Ovary (tissue), 9 donors: ENCODE data around the gene MDM2. TPM values are rescaled to one million over a fixed set of nuclear protein-coding genes. Genes with fewer than 3 reads are reported as not detected.

Experiments used
- DNase-seq, 5 donors: peaks; one replicate each; pipeline ENCODE4 v3.0.0-alpha.2; 2019 to 2020
- H3K27ac ChIP-seq, 2 donors: fragments of 200-600 bp; one replicate each; pipeline versions ENCODE4 v1.5.1 to v1.8.0; 2019 to 2022
- H3K27me3 ChIP-seq: fragments of 200-600 bp; one replicate; pipeline ENCODE4 v1.8.0; 2022
- H3K36me3 ChIP-seq: fragments of 200-600 bp; sonication (generic); one replicate; pipeline ENCODE4 v1.5.1; 2019
- H3K4me1 ChIP-seq: one replicate; pipeline ENCODE4 v1.8.1; 2013; ENCODE audit warnings: mild to moderate bottlenecking, moderate library complexity; ENCODE audit not compliant: insufficient read depth
- H3K4me3 ChIP-seq: fragments of 200-600 bp; sonication (generic); one replicate; pipeline ENCODE4 v1.5.1; 2017
- H3K9me3 ChIP-seq, 2 donors: fragments of 200-600 bp in 1 of 2; sonication (generic) in 1 of 2; one replicate each; pipeline versions ENCODE4 v1.5.1 to v1.8.1; 2013 to 2019; ENCODE audit warnings: mild to moderate bottlenecking in 1 of 2, moderate library complexity in 1 of 2
- EP300 ChIP-seq: sonication (generic); formaldehyde crosslinking; IDR thresholded peaks from one replicate; pipeline ENCODE4 v1.6.1; 2017; ENCODE audit warnings: antibody characterized with exemption
- POLR2A ChIP-seq: fragments of 450-650 bp; IDR thresholded peaks from one replicate; pipeline ENCODE4 v1.6.1; 2017; ENCODE audit warnings: antibody characterized with exemption, mild to moderate bottlenecking, moderate library complexity
- WGBS, 3 donors: extraction: QIAGEN DNeasy Blood & Tissue Kit in 1 of 3; methylation state at CpG; one replicate each; pipeline versions ENCODE4 v1.1.5 to v1.1.7; 2013 to 2017; 5-methylcytosine and 5-hydroxymethylcytosine counted together
- intact Hi-C, 4 donors: fragments of 100-400 bp; cut with DNase I; formaldehyde crosslinking; loops; one replicate each; pipeline versions ENCODE4 v1.11.0 to v1.15.1; 2022 to 2023
- polyA plus RNA-seq, 2 donors: library from polyadenylated mRNA; stranded (reverse); fragments of 200-250 nt in 1 of 2; fragments of 350-450 nt in 1 of 2; fragmentation: Illumina TruSeq in 1 of 2; extraction: RNeasy Lipid Tissue Mini Kit (QIAGEN cat#74804) in 1 of 2; gene quantifications; one replicate each; pipeline ENCODE4 v1.2.3, GENCODE V29; 2013 to 2014
- total RNA-seq, 7 donors: library from RNA; depleted of rRNA in 2 of 7; stranded (reverse); fragments of >200 nt in 2 of 7; fragmentation: NEBNext Ultra II Directional in 3 of 7; extraction: Animal tissue kit (Norgen Biotek cat#: 25700) in 3 of 7; gene quantifications; one replicate each; pipeline versions ENCODE4 v1.1.0 to v1.2.4, GENCODE V29; 2016 to 2023
- TF ChIP-seq, protein P1 (sequence below), 3 donors: fragments of 450-650 bp in 2 of 3; fragments of 200-600 bp in 1 of 3; IDR thresholded peaks; one replicate each; pipeline versions ENCODE4 v1.5.1 to v1.8.0; 2016 to 2022; ENCODE audit warnings: antibody characterized with exemption in 3 of 3, mild to moderate bottlenecking in 1 of 3
- donor health status: DM: no; HTN: no; CAD: no; lungs with moderate emphysema.
- donor health status: DM: no; HTN: no; CAD: no.
- donor health status: Bipolar disorder and iron deficiency.
- donor health status: DM: yes; HTN: yes; CAD: no.
- donor health status: DM: no; HTN: no; CAD: no.
- donor health status: DM: yes; HTN: yes; CAD: no.

Gene MDM2
- total and polyA plus RNA-seq, 9 donors, result 14.1 to 101 (median 68.4) TPM

GRCh38 chr12:68871921-68872320, 63.9 kb downstream of the MDM2 start:
- Histone ChIP-seq H3K9me3 (no peaks in the 10 kb centered on the region), H3K36me3 (no peaks in the 10 kb centered on the region), H3K27me3 (no peaks in the 10 kb centered on the region), H3K4me3 (no peak overlapping the region), H3K4me1 (peaks cover 1% of the 10 kb centered on the region), H3K27ac (no peak overlapping the region)
- WGBS, 3 donors, result 79 to 85% (median 82%) methylated on average over 6 of the region's 6 CpGs
- intact Hi-C loops, result no loop called here
- TF ChIP-seq POLR2A (no peak), EP300 (no peak)
- TF ChIP-seq, protein P1, sequence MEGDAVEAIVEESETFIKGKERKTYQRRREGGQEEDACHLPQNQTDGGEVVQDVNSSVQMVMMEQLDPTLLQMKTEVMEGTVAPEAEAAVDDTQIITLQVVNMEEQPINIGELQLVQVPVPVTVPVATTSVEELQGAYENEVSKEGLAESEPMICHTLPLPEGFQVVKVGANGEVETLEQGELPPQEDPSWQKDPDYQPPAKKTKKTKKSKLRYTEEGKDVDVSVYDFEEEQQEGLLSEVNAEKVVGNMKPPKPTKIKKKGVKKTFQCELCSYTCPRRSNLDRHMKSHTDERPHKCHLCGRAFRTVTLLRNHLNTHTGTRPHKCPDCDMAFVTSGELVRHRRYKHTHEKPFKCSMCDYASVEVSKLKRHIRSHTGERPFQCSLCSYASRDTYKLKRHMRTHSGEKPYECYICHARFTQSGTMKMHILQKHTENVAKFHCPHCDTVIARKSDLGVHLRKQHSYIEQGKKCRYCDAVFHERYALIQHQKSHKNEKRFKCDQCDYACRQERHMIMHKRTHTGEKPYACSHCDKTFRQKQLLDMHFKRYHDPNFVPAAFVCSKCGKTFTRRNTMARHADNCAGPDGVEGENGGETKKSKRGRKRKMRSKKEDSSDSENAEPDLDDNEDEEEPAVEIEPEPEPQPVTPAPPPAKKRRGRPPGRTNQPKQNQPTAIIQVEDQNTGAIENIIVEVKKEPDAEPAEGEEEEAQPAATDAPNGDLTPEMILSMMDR (IDR thresholded peaks at IDR 0.05), result no peak
- no peak for DNase-seq

GRCh38 chr12:68873316-68873715, 65.3 kb downstream of the MDM2 start:
- WGBS, 3 donors, result 97 to 98% (median 98%) methylated on average over 4 of the region's 4 CpGs
- H3K27me3 ChIP-seq, result no peaks in the 10 kb centered on the region
- no peak for DNase-seq
- H3K36me3 ChIP-seq, result no peaks in the 10 kb centered on the region
- H3K9me3 ChIP-seq, result no peaks in the 10 kb centered on the region
- TF ChIP-seq POLR2A, result no peak
- no peak for TF ChIP-seq EP300
- TF ChIP-seq, protein P1 (IDR thresholded peaks at IDR 0.05), result no peak
- H3K4me3 ChIP-seq, result no peak overlapping the region
- no peak overlapping the region for H3K27ac ChIP-seq
- intact Hi-C loops, result no loop called here
- no peaks in the 10 kb centered on the region for H3K4me1 ChIP-seq

DNA sequence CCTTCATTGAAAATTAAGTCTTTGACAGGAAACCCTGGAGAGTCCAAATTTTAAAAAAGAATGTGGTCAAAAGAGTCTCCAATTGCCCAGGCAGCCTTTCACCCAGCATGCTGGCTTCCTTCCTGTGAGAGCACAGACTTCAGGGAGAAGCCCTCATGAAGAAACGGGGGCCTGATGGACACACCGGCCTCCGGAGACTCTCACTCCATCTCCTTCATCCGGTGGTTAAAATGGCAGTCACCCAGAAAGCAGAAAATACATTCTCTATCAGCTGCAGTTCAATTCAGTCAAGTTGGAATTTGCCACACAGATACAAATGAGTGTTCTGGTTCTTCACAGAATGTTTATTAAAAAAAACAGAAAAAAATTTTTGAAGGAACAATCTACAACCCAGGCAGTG, 68.5 kb downstream of the MDM2 start:
- Histone ChIP-seq H3K36me3 (no peaks in the 10 kb centered on the region), H3K9me3 (no peaks in the 10 kb centered on the region), H3K27me3 (no peaks in the 10 kb centered on the region), H3K4me1 (no peaks in the 10 kb centered on the region), H3K4me3 (no peak overlapping the region), H3K27ac (peak overlapping the region in 1 of 2 donors; percentile 0)
- no peak for TF ChIP-seq EP300
- TF ChIP-seq, protein P1 (IDR thresholded peaks at IDR 0.05), result no peak
- TF ChIP-seq POLR2A, result no peak
- intact Hi-C loops, result no loop called here
- no peak for DNase-seq
- WGBS, 3 donors, result 13 to 20% (median 16%) methylated on average over 4 of the region's 4 CpGs

GRCh38 chr12:68877583-68877982, 69.6 kb downstream of the MDM2 start:
- intact Hi-C loops, result no loop called here
- TF ChIP-seq POLR2A (no peak), EP300 (no peak)
- TF ChIP-seq, protein P1 (IDR thresholded peaks at IDR 0.05), result no peak
- DNase-seq, result no peak
- Histone ChIP-seq H3K36me3 (no peaks in the 10 kb centered on the region), H3K27ac (no peak overlapping the region), H3K9me3 (no peaks in the 10 kb centered on the region), H3K4me1 (no peaks in the 10 kb centered on the region), H3K4me3 (no peak overlapping the region), H3K27me3 (no peaks in the 10 kb centered on the region)
- 95 to 98% (median 97%) methylated on average over 4 of the region's 4 CpGs for WGBS, 3 donors
